T-helper 1 cell (primary cell): Measurements from ENCODE around the gene IQCN.

Experiments used
- DNase-seq, 5 donors: peaks; one replicate each; pipeline ENCODE4 v3.0.0-alpha.2; 2012 to 2020

Gene IQCN

DNA sequence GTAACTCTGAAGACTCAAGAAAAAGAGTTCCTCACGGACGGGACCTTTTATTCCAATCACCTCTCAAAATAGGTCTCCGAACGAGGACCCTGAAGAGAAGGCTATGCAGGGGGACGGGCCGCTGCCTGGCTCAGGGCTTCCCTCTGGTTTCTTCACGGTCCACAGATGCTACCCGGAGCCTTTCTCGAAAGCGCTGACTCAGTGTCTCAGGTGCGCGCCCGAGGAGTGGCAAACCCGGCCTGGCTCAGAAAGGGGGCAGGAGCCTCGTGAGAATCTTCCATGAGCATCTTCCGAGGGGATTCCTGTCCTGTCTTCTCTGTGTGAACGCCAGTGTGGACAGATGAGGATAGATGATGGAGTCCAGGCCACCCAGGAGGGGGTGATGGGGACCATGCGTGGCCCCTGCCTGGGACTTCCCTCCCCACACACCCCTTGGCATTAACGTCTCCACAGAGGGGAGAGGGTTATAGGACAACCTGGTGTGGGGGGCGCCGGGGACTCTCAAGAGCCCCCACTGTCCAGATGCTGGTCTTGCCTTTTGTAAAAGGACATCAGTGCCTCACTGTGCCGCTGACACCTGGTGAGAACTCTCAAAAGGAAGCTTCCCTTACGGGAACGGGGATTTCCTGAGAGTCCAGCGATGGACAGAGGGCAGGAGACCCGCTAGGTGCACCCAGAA is 32.1 kb upstream of the IQCN start:
- DNase-seq: no peak

DNA sequence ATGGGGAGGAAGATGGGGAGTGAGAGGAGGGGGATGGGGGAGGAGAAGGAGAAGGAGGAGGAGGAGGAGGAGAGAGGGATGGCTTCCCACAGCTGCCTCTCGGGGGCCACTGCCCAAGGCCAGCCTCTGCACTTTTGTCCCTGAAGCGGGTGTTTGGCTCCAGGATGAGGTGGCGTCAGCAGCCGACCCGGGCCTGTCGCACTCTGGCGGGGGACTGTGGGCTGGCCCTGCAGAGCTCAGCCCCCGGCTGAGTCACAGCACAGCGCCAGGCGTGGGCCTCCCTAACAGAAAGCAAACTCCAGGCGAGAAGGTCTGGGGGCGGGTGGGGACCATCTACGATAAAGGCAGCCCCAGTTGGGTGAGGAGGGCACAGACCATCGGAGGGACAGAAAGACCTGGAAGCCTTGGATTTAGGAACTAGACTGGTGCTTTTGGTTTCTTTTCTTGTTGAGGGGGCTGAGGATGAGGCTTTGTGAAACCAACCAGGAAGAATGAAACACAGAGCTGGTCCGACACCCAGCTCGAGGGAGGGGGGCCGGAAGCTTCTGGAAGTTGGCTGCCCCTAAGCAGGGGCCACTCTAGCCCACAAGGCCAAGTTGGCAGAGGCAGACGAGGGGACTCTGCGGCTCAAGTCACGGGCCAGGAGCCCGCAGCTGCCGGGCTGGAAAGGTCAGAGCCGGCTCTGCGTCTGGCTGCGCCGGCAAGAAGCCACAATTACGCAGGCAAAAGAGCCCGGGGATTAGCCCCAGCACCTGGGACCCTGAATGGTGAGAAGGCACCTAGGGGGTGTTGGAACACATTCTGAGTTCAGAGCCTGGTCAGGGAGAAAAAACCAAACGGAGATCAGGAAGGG is 30.4 kb upstream of the IQCN start:
- peak; percentile 59 to 82 (median 68) for DNase-seq

DNA sequence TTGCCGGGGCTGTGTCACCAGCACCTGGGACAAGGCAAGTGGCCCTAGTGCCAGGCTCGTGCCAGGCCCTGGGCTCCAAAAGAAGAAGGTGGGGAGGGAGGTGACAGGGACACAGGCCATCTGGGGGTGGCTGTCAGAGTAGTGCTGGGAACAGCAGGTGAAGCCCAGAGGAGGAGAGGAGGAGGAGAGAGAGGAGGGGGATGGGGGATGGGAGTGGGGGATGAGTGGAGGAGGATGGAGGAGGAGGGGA is 29.9 kb upstream of the IQCN start:
- DNase-seq: no peak

DNA sequence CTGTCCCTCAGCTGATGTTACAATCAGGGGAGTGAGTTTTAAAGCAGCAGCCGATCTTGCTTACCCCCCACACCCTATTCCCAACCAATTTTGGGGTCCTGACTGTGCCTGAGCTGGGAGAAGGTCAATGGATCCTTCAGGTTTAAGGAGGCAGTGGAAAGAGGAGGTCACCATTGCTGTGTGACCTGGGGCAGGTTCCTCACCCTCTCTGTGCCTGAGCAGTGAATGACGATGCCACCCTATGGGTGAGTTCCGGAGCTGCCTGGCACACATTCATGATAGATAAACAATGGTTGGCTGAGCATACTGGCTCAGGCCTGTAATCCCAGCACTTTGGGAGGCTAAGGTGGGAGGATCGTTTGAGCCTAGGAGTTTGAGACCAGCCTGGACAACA is 27.5 kb upstream of the IQCN start:
- no peak for DNase-seq

DNA sequence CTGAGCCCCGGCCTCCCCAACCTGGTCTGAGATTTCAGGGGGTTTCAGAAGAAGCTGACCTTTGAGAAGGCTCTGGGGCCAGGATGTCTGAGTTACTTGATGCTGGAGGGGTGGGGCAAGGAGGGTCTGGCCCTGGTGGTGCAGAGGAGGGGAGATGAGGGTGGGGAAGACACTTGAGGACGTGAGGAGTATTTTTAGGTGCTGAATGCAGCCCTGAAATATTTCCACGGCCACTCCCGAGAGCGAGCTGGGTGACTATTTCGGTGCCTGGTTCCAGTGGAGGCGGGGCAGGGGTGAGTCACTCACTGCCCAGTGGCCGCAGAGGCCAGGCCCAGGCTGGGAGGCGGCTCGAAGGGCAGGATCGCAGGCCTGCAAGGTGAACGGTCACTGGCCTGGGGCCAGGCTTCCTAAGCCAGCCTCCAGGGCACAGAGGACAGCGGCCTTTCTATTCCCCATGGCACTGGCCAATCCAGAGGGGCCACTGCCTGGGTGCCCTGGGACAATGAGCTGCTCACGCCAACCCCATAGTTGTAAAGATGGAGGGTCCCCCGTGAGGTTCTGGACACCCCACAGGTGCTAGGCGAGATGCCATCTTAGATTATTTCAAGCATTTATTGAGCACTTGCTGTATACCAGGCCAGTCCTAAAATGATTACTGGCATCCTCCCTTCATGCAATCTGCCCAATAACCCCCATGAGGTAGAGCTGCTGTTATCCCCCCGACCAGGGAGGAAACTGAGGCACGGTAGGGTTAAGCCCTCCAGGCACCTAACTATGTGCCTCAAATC is 26.9 kb upstream of the IQCN start:
- no peak for DNase-seq

DNA sequence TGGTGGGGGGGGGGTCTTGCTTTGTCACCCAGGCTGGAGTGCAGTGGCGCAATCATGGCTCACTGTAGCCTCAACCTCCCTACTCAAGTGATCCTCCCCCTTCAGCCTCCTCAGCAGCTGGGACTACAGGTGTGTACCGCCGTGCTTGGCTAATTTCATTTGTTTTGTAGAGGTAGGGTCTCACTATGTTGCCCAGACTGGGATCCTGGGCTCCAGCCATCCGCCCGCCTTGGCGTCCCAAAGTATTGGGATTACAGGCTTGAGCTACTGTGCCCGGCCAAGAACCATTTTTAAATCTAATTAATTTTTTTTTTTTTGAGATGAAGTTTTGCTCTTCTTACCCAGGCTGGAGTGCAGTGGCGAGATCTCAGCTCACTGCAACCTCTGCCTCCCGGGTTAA is 25.4 kb upstream of the IQCN start:
- DNase-seq: no peak

DNA sequence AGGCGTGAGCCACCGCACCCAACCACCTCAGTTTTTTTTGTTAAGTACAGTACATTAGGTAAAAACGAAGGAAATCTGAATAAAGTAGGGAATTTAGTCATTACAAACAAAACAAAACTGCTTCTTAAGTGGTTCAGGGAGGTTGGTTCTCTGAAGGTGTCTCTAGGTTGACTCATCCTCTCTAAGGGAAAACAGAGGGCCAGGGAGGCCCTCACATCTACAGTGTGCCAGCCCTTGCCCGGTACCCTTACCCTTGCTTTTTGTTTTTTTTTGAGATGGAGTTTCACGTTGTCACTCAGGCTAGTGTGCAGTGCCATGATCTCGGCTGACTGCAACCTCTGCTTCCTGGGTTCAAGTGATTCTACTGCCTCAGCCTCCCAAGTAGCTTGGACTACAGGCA is 24.3 kb upstream of the IQCN start:
- DNase-seq: peak in 1 of 5 donors; percentile 34

DNA sequence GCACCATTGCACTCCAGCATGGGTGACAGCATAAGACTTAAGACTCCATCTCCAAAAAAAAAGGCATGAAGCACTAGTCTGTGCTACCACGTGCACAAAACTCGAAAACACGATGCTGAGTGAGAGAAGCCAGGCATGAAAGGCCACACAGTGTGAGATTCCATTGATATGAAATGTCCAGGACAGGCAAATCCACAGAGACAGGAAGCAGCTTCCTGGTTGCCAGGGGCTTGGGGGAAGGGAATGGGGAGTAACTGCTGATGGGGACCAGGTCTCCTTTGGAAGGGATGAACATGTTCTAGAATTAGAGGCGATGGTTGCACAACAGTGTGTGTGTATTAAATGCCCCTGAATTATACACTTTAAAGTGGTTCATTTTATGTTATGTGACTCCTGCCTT is 23.1 kb upstream of the IQCN start:
- DNase-seq: no peak

DNA sequence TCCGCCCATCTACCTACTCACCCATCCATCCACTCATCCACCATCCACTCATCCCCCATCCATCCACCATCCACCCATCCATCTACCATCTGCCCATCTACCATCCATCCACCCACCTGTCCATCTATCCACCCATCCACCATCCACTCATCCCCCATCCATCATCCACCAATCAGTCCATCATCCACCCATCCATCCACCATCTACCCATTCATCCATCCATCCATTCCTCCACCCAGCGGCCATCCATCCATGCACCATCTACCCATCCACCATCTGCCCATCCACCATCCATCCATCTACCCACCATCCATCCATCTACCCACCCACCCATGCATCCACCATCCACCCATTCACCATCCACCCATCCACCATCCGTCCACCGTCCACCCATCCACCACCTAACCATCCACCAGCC is 20.8 kb upstream of the IQCN start:
- DNase-seq: no peak

DNA sequence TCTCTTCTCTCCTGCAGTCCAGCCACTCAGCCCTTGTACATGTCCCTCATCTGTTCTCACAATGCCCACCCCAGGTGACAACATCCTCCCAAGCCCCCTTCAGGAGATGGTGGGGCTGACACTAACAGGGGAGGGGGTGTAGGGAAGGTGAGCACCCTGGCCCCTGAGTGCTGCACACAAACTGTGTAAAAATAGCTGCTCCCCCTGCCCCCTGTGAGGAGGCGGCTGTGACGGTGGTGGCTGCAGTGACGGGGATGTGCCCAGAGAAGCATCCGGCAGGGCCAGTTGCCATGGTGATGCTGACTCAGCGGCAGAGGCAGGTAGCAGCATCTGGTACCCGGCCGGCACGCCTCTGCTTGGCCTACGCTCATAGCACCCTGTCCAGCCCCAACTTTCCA is 20.2 kb upstream of the IQCN start:
- peak; percentile 80 to 90 (median 89) for DNase-seq

DNA sequence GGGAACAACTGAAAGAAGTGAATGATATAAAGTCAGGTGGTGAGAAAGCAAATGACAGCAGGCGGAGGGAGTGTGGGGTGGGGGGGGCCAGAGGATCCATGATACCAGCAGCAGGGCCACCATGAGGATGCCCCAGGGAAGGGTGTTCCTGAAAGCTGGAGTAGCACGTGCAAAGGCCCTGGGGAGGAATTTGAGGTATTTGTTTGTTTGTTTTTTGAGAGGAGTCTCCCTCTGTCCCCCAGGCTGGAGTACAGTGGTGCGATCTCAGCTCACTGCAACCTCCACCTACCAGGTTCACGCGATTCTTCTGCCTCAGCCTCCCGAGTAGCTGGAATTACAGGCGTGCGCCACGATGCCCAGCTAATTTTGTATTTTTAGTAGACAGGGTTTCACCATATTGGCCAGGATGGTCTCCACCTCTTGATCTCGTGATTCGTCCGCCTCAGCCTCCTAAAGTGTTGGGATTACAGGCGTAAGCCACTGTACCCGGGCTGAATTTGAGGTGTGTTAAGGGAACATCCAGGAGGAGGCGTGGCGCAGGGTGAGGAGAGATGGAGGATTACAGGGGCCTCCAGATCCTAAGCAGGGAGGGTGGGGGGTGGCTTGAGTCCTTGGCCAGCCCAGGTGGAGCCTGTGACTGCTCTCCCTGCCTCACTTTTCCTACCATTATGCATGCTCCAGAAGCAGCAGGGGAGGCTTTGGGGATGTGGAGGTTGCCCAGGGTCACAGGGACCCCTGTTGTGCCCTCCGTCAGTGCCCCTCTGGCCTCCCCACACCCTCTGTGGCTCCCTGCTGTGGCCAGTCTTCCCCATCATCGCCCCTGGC is 19.6 kb upstream of the IQCN start:
- DNase-seq: no peak

DNA sequence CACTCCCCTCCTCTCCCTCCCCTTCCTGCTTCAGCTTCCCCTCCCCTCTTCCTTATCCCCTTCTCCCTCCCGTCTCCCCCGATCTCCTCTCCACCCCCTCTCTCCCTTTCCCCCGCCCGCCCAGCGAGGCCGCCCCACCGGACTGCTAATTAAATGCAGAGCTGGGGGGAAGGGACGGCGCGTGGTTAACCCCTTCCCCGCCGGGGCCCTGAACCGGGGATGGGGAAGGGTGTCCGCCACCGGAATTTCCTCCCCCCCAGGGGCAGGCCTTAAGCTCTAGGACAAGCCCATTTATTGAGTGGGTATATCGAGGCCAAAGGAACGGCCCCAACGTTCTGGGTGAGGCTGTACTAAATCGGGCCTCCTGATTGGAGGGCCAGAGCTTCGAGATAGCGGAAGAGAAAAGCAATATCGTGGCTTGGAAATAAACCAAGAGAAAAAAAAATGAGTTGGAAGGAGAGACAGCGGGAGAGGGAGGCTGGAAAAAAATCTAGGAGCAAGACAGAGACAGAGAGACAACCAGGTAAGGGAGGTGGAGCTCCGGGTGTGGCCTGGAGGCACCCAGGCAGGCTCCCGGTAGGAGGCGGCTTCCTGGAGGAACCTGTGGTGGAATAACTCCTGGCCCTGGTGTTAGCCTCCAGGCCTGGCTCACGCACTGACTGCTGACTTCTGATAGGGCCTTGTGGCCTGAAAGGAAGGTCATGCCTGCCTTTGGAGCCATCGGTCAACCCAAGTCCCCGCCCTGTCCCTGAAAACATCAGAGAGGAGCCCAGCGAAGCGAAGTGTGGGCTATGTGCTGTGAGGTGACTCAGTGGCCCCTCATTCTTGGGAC is 18.8 kb upstream of the IQCN start:
- DNase-seq: peak in 1 of 5 donors; percentile 69

DNA sequence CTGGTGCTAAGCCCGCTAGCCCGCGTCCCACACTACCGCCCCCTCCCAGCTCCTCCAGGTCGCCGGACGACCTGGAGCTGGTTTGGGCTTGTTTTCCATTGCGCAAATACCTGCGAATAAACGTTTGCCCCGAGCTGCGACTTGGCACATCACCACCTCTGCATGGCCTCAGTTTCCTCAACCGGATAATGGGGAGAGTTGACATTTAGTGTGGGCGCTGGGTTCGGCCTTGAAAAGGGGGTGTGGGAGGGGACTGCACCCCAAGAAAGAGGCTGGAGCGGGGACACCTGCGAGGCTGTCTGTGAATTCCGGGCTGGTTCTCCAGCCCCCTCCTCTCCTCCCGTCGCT is 18.2 kb upstream of the IQCN start:
- DNase-seq: peak in 1 of 5 donors; percentile 50

DNA sequence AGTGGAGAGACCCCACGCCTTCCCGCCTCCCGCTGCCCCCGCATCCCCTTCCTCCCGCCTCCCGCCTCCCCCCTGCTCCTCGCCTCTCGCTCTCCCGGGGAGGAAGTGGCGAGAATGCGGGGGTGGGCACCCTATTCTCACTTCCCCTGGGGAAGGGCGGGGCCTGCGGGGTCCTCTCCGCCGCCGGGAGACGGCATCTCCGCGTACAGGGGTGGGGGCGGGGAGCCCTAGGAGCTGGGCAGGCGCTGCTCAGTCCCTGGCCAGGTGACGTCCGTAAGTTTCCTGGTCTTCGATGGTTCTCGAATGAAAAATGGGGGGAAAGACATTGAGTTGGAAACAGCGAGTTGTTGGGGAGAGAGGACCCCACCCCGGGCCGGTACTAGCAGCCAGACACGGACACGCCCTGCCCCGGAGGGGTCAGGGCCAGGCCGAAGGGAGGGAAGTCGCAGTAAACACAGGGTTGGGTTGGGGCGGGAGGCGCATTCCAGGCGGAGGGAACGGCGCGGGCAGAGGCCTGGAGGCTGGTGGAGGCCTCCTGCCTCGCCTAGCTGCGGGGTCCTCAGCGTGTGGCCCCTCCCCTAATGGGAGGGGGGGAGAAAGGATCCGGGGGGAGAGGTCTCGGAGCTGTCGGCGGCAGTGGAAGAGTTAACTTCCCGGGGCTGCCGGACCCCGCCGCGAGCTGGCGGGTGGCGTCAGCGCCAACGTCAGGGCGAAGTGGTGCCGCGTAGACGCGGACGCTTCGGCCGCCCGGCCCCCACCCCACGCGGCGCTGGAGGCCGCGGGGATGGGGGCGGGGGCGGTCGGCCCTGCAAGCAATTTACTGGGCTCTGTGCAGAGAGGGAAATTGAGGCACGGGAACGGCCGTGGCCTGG is 17.6 kb upstream of the IQCN start:
- DNase-seq: peak; percentile 64 to 87 (median 73)

DNA sequence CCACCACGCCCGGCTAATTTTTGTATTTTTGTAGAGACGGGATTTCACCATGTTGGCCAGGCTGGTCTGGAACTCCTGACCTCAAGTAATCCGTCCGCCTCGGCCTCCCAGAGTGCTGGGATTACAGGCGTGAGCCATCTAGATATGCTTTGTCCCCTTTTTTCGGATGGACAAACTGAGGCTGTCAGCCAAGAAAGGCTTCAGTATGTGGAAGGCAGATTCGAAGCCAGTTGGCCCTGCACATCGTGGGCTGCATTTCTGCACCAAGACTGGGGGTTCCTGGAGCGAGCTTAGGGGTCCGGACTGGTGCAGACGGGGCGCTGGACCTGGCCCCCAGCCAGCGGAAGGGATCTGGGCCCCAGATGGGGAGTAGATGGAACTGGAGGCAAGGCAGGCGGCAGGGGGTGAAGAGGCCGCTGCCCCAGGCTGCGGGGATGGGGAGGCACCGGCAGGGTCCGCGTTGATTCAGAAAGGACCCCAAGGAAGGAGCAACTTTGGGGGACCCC is 16.8 kb upstream of the IQCN start:
- DNase-seq: no peak

DNA sequence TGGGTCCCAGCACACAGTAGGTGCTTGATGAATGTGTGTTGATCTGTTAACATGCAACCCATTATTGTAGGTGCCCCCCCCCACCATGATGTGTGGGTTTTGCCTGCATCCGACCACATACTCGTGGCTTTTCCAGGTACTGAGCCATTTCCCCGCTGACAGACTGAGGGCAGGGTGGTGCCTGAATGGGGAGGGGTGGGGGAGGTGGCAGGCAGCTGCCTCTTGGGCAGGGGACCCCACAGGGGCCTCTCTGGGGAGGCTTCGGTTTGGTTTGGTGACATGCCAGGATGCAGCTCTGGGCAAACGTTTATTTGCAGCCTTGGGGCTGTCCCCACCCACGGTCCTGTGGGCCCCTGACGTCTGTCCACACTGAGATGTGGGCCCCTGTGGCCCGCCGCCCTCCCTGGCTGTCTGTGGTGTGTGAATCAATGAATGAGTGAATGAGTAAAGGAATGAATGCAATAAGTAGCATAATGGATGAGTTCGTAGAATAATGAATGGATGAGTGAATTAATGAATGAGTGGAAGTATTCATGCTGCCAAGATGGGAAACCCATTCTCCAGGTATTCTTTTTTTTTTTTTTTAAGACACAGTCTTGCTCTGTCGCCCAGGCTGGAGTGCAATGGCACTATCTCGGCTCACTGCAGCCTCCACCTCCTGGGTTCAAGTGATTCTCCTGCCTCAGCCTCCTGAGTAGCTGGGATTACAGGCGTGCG is 16.2 kb upstream of the IQCN start:
- peak; percentile 69 to 98 (median 75) for DNase-seq

DNA sequence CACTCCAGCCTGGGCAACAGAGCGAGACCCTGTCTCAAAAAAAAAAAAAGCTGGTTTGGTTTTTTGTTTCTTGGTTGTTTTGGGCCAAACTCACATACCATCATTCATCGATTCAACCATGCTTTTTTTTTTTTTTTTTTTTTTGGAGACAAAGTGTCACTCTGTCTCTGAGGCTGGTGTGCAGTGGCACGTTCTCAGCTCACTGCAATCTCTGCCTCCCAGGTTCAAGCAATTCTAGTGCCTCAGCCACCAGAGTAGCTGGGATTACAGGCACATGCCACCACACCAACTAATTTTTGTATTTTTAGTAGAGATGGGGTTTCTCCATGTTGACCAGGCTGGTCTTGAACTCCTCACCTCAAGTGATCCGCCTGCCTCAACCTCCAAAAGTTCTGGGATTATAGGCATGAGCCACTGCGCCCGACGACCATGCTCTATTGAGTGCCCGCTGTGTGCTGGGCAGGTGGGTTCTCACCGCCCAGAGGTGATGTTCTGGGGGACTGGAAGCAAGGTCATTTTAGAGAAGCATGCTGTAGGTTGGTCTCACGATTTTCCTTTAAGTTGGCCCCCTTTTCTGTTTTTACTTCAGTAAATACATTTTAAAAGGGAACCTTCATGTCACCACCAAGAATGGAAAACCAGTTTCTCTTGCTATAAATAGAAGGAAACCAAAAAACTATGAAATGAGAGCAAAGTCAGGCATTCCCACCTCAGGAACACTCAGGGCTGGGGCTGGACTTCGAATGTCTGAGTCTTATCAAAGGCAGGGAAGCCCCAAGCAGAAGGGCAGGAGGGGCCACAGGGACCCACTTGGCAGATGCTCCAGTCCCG is 15.4 kb upstream of the IQCN start:
- no peak for DNase-seq

DNA sequence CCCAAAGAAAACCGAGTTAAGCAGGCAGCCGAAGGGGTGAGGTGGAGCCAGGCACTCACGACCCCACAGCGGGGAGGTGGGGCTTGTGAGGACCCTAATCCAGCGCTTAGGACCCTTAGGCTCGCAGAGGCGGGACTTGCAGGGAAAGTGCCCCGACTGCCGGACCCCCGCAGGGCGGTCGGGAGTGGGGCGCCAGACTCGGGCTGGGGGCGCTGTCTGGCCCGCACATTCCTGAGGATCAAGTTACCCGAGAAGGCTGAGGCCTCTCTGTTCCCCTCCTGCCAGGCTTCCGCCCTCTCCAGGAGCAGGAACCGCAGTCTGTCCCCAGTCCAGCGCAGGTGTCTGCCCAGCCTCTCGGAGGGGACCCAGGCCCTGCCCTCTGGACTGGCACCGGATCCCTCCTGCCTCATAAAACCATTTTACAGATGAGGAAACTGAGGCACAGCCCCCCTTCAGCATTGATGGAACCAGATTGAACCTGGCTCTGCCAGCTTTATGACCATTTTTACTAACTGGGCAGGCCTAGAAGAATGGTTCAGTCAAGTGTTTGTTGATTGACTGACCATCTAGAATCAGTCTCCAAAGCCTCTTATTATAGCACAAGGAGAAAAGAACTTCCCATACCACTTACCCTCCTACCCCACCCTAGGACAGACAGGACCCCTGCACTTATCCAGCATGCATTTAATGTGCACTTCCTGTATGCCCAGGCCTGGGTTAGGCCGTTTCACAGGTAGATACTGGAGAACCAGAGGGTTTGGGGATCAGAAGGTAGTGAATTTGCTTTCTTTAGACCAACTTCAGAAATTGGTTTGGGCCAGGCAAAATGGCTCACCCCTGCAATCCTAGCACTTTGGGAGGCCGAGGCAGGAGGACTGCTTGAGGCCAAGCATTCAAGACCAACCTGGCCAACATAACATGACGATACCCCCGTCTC is 13.9 kb upstream of the IQCN start:
- DNase-seq: no peak
